Rectal smooth muscle tissue (tissue), 1 donor: Measurements from ENCODE around the gene XYLT2.

Source experiments
- H3K27ac ChIP-seq: one replicate; pipeline ENCODE4 v1.7.0; 2013; ENCODE audit warnings: low read depth, low read length, inconsistent platforms
- H3K27me3 ChIP-seq: one replicate; pipeline ENCODE4 v1.7.0; 2013; ENCODE audit warnings: low read length; ENCODE audit not compliant: control insufficient read depth, insufficient read depth
- H3K36me3 ChIP-seq: one replicate; pipeline ENCODE4 v1.7.0; 2013; ENCODE audit warnings: low read length; ENCODE audit not compliant: control insufficient read depth, insufficient read depth
- H3K4me1 ChIP-seq: one replicate; pipeline ENCODE4 v1.7.0; 2013; ENCODE audit warnings: low read length; ENCODE audit not compliant: control insufficient read depth, insufficient read depth
- H3K4me3 ChIP-seq: one replicate; pipeline ENCODE4 v1.7.0; 2013; ENCODE audit warnings: low read length
- H3K9ac ChIP-seq: one replicate; pipeline ENCODE4 v1.7.0; 2013; ENCODE audit warnings: low read length

XYLT2 gene

GRCh38 chr17:50379351-50380132 lies 33.6 kb downstream of the XYLT2 start:
- no peak overlapping the region for H3K27ac ChIP-seq
- H3K36me3 ChIP-seq, result peaks cover 27% of the 10 kb centered on the region

GRCh38 chr17:50380369-50381259 lies 34.7 kb downstream of the XYLT2 start:
- H3K4me1 ChIP-seq, result no peaks in the 10 kb centered on the region
- H3K36me3 ChIP-seq, result peaks cover 35% of the 10 kb centered on the region
- no peak overlapping the region for H3K4me3 ChIP-seq
- H3K27ac ChIP-seq, result no peak overlapping the region
- H3K27me3 ChIP-seq, result no peaks in the 10 kb centered on the region
- no peak overlapping the region for H3K9ac ChIP-seq

More at GRCh38 chr17:50379351-50380132, 33.6 kb downstream of the XYLT2 start:
- H3K27me3 ChIP-seq, result no peaks in the 10 kb centered on the region
- H3K4me1 ChIP-seq, result no peaks in the 10 kb centered on the region
- H3K9ac ChIP-seq, result no peak overlapping the region
- H3K4me3 ChIP-seq, result no peak overlapping the region

- Histone ChIP-seq H3K27me3 (no peaks in the 10 kb centered on the region), H3K36me3 (peaks cover 35% of the 10 kb centered on the region), H3K9ac (no peak overlapping the region), H3K4me3 (no peak overlapping the region), H3K4me1 (no peaks in the 10 kb centered on the region), H3K27ac (no peak overlapping the region)
These were observed 35.4 kb downstream of the XYLT2 start for GRCh38 chr17:50381260-50381815.

GRCh38 chr17:50381920-50382319 lies 36.0 kb downstream of the XYLT2 start:
- no peak overlapping the region for H3K27ac ChIP-seq
- H3K4me3 ChIP-seq, result no peak overlapping the region
- no peaks in the 10 kb centered on the region for H3K4me1 ChIP-seq
- no peaks in the 10 kb centered on the region for H3K27me3 ChIP-seq
- no peak overlapping the region for H3K9ac ChIP-seq
- peaks cover 38% of the 10 kb centered on the region for H3K36me3 ChIP-seq

- H3K4me1 ChIP-seq, result no peaks in the 10 kb centered on the region
- no peak overlapping the region for H3K4me3 ChIP-seq
- H3K27me3 ChIP-seq, result no peaks in the 10 kb centered on the region
- H3K36me3 ChIP-seq, result peaks cover 47% of the 10 kb centered on the region
- H3K9ac ChIP-seq, result no peak overlapping the region
- H3K27ac ChIP-seq, result no peak overlapping the region
These were observed 37.0 kb downstream of the XYLT2 start for GRCh38 chr17:50382931-50383330.

- Histone ChIP-seq H3K4me3 (no peak overlapping the region), H3K9ac (no peak overlapping the region), H3K36me3 (peaks cover 50% of the 10 kb centered on the region)
These were observed 40.6 kb downstream of the XYLT2 start for GRCh38 chr17:50386510-50386909.

GRCh38 chr17:50388728-50389127 lies 42.8 kb downstream of the XYLT2 start:
- no peak overlapping the region for H3K27ac ChIP-seq
- H3K4me3 ChIP-seq, result no peak overlapping the region
- no peaks in the 10 kb centered on the region for H3K27me3 ChIP-seq
- no peak overlapping the region for H3K9ac ChIP-seq
- H3K4me1 ChIP-seq, result no peaks in the 10 kb centered on the region
- peaks cover 51% of the 10 kb centered on the region for H3K36me3 ChIP-seq

More at GRCh38 chr17:50386510-50386909, 40.6 kb downstream of the XYLT2 start:
- no peaks in the 10 kb centered on the region for H3K27me3 ChIP-seq
- no peaks in the 10 kb centered on the region for H3K4me1 ChIP-seq
- H3K27ac ChIP-seq, result no peak overlapping the region

- Histone ChIP-seq H3K4me1 (no peaks in the 10 kb centered on the region), H3K36me3 (peaks cover 50% of the 10 kb centered on the region), H3K4me3 (no peak overlapping the region), H3K27me3 (no peaks in the 10 kb centered on the region), H3K9ac (no peak overlapping the region), H3K27ac (no peak overlapping the region)
These were observed 43.6 kb downstream of the XYLT2 start for GRCh38 chr17:50389534-50389933.

- Histone ChIP-seq H3K36me3 (peaks cover 33% of the 10 kb centered on the region), H3K9ac (no peak overlapping the region), H3K4me3 (no peak overlapping the region), H3K27me3 (no peaks in the 10 kb centered on the region), H3K27ac (no peak overlapping the region), H3K4me1 (peaks cover 8% of the 10 kb centered on the region)
These were observed 46.7 kb downstream of the XYLT2 start for GRCh38 chr17:50392621-50393020.

- Histone ChIP-seq H3K27me3 (no peaks in the 10 kb centered on the region), H3K4me1 (peaks cover 8% of the 10 kb centered on the region), H3K27ac (no peak overlapping the region), H3K4me3 (no peak overlapping the region), H3K9ac (no peak overlapping the region), H3K36me3 (peaks cover 26% of the 10 kb centered on the region)
These were observed 47.8 kb downstream of the XYLT2 start for GRCh38 chr17:50393700-50394099.

GRCh38 chr17:50394711-50395110 lies 48.8 kb downstream of the XYLT2 start:
- H3K4me1 ChIP-seq, result peaks cover 8% of the 10 kb centered on the region
- H3K36me3 ChIP-seq, result peaks cover 23% of the 10 kb centered on the region
- H3K9ac ChIP-seq, result no peak overlapping the region
- H3K4me3 ChIP-seq, result no peak overlapping the region
- H3K27me3 ChIP-seq, result no peaks in the 10 kb centered on the region
- no peak overlapping the region for H3K27ac ChIP-seq
